Astrocyte of the cerebellum (primary cell): Measurements from ENCODE around the gene GSS.
"Not testable (repeated sequence)": the region's sequence is repeated elsewhere in the genome, so short reads cannot be mapped to it uniquely, and the experiment has no call there.

Experiments used
- DNase-seq: peaks from one replicate; pipeline ENCODE4 v3.0.0-alpha.2; 2011; ENCODE audit warnings: low read depth
- H3K4me3 ChIP-seq: 2 replicates; pipeline ENCODE4 v1.5.1; 2011; ENCODE audit warnings: mild to moderate bottlenecking, low read depth, low read length, moderate library complexity
- CTCF ChIP-seq: IDR thresholded peaks from 2 replicates; pipeline ENCODE4 v1.5.1; 2012; ENCODE audit warnings: low read length, low read depth, moderate library complexity, mild to moderate bottlenecking; ENCODE audit errors: missing control alignments
- in situ Hi-C: cut with HindIII; loops from 2 replicates; pipeline ENCODE4 v1.10.0; 2017; ENCODE audit warnings: low sequenced_read_pairs

GSS gene

DNA sequence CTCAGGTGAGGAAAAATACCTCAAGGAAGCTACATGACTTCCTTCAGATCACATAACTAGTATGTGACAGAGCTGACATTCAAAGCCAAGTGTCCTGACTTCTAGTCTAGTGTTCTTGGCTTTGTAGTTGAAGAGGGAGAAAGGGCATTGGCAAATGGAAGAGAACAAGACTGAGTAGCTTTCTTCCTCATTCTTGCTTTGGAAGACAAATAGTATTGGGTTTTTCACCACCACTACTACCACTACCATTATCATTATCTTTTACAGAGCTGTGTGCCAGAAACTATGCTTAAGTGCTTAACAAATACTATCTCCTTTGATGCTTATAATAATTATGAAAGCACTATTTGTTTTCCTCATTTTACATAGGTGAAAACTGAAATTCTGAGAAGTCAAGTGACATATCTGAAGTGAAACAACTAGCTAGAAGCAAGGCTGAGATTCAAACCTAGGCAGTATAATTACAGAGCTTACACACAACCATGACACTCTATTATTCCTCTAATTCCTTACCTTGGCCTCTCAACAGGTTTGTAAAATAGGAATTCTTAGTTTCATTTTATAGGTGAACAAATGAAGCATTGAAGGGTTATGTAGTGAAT, 72.4 kb downstream of the GSS start:
- no peak overlapping the region for H3K4me3 ChIP-seq
- in situ Hi-C loops, result no loop called here
- no peak for TF ChIP-seq CTCF
- DNase-seq, result no peak

- in situ Hi-C loops, result no loop called here
- TF ChIP-seq CTCF, result no peak
- no peak overlapping the region for H3K4me3 ChIP-seq
- no peak for DNase-seq
These were observed 73.9 kb downstream of the GSS start for GRCh38 chr20:34881689-34882088.

GRCh38 chr20:34880971-34881370, 74.6 kb downstream of the GSS start:
- H3K4me3 ChIP-seq, DNase-seq, in situ Hi-C loops: not testable (repeated sequence)

- TF ChIP-seq CTCF, result no peak
- in situ Hi-C loops, result no loop called here
These were observed 75.3 kb downstream of the GSS start for GRCh38 chr20:34880215-34880850.

More at GRCh38 chr20:34880215-34880850, 75.3 kb downstream of the GSS start:
- no peak overlapping the region for H3K4me3 ChIP-seq
- no peak for DNase-seq
